GM12878 (cell line): Measurements from ENCODE around the gene KBTBD4.

Experiments used
- CEBPB ChIP-seq, 2 experiments: fragments of 150-350 bp in 1 of 2; IDR thresholded peaks; 2 replicates each; pipeline ENCODE4 v1.6.1; 2012 to 2014; ENCODE audit warnings: low read depth in 2 of 2, low read length in 2 of 2, borderline replicate concordance in 1 of 2, inconsistent platforms in 1 of 2
- EP300 ChIP-seq, 2 experiments: fragments of 150-350 bp in 1 of 2; IDR thresholded peaks; 2 replicates each; pipeline ENCODE4 v1.6.1; 2011 to 2012; ENCODE audit warnings: low read depth in 2 of 2, low read length in 2 of 2, borderline replicate concordance in 1 of 2, improper control_type of control experiment in 1 of 2, inconsistent platforms in 1 of 2; ENCODE audit not compliant: control insufficient read depth in 1 of 2
- JUNB ChIP-seq: IDR thresholded peaks from 2 replicates; pipeline ENCODE4 v1.6.1; 2016; ENCODE audit warnings: antibody characterized with exemption, mild to moderate bottlenecking
- NFIC ChIP-seq: IDR thresholded peaks from 2 replicates; pipeline ENCODE4 v1.6.1; 2012; ENCODE audit warnings: low read depth, mild to moderate bottlenecking, inconsistent platforms, low read length, moderate library complexity
- POLR2AphosphoS2 ChIP-seq: IDR thresholded peaks from 2 replicates; pipeline ENCODE4 v1.6.1; 2011; ENCODE audit warnings: low read depth, mild to moderate bottlenecking, low read length, improper control_type of control experiment, moderate library complexity
- SP1 ChIP-seq: IDR thresholded peaks from one replicate; pipeline ENCODE4 v1.6.1; 2011; ENCODE audit warnings: low read depth, low read length
- SPI1 ChIP-seq: IDR thresholded peaks from 2 replicates; pipeline ENCODE4 v1.6.1; 2011; ENCODE audit warnings: low read depth, mild to moderate bottlenecking, low read length, moderate library complexity, borderline replicate concordance; ENCODE audit not compliant: insufficient read depth
- SREBF1 ChIP-seq: IDR thresholded peaks from 2 replicates; pipeline ENCODE4 v1.6.1; 2012; ENCODE audit warnings: mild to moderate bottlenecking, low read length
- SUZ12 ChIP-seq: fragments of 200-600 bp; sonication (generic); IDR thresholded peaks from one replicate; pipeline ENCODE4 v1.6.1; 2018; ENCODE audit warnings: antibody characterized with exemption, mild to moderate bottlenecking; ENCODE audit not compliant: unreplicated experiment
- TF ChIP-seq, protein P1 (sequence below), 3 experiments: IDR thresholded peaks in 2 of 3; conservative IDR thresholded peaks in 1 of 3; 2 replicates each; pipeline ENCODE4 v1.5.1; 2011; ENCODE audit warnings: low read depth in 3 of 3, low read length in 3 of 3, mild to moderate bottlenecking in 3 of 3, control low read depth in 2 of 3, moderate library complexity in 2 of 3, inconsistent platforms in 1 of 3, mixed read lengths in 1 of 3; ENCODE audit not compliant: control insufficient read depth in 2 of 3, insufficient read depth in 1 of 3; ENCODE audit errors: extremely low read depth in 1 of 3
- TF ChIP-seq, protein P2 (sequence below): fragments of 450-650 bp; IDR thresholded peaks from 2 replicates; pipeline ENCODE4 v1.6.1; 2016; ENCODE audit warnings: mild to moderate bottlenecking, moderate library complexity, borderline replicate concordance

DNA sequence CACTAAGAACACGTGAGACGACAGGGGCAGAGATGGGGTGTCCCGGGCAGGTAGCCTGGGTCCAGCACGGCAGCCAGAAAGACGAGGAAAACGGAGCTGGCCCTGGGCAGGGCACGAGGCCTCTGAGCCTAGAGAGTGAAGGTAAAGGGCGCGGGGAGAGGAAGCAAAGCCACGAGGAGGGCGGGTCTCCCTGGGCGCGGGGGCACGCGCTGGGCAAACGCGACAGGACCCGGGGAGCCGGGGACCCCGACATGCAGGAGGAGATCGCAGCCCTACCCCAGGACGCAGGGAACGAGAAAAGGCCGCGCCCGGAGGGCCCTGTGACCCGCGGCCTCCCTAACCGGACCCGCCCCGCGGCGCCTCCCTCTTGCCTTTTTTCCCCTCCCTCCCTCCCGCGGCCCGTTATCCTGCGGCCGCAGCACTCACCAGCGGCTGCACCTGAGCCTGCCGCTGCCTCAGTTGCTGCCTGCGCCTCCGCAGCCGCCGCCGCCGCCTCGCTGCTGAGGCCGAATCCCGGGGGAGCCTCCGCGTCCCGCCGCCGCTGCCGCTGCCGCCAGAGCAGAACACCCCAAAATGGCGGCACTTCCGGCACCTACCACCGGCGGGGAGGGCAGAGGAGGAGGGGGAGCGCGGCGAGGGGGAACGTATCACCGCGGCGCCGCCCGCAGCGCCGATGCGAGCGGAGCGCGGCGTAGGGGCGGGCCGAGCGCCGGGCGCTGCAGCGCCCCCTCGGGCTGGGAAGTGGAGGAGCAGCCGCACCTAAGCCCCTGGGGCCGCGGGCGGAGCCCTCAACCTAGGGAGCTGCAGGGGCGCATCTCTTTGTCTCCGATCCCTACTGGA, 26.0 kb downstream of the KBTBD4 start, which contains the start of gene CELF1:
- no peak; the same call in 1 of the 2 replicates for TF ChIP-seq SPI1
- TF ChIP-seq, protein P1, sequence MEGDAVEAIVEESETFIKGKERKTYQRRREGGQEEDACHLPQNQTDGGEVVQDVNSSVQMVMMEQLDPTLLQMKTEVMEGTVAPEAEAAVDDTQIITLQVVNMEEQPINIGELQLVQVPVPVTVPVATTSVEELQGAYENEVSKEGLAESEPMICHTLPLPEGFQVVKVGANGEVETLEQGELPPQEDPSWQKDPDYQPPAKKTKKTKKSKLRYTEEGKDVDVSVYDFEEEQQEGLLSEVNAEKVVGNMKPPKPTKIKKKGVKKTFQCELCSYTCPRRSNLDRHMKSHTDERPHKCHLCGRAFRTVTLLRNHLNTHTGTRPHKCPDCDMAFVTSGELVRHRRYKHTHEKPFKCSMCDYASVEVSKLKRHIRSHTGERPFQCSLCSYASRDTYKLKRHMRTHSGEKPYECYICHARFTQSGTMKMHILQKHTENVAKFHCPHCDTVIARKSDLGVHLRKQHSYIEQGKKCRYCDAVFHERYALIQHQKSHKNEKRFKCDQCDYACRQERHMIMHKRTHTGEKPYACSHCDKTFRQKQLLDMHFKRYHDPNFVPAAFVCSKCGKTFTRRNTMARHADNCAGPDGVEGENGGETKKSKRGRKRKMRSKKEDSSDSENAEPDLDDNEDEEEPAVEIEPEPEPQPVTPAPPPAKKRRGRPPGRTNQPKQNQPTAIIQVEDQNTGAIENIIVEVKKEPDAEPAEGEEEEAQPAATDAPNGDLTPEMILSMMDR (IDR thresholded peaks at IDR 0.05 in 2 of 3, conservative IDR thresholded peaks at IDR 0.05 in 1 of 3; ENCODE audit: control insufficient read depth in 2 of 3, extremely low read depth in 1 of 3, insufficient read depth in 1 of 3, low read depth in 3 of 3, low read length in 3 of 3) = peak; percentile 75 to 95 (median 90); a peak in 5 of 6 replicates
- TF ChIP-seq JUNB = no peak
- TF ChIP-seq EP300 (IDR thresholded peaks at IDR 0.05; ENCODE audit: borderline replicate concordance in 1 of 2, control insufficient read depth in 1 of 2, low read depth in 2 of 2, low read length in 2 of 2) = no peak
- no peak for TF ChIP-seq NFIC
- peak; percentile 78; the same call in 1 of the 2 replicates for TF ChIP-seq POLR2AphosphoS2
- peak; percentile 77 for TF ChIP-seq SP1
- TF ChIP-seq SUZ12 = no peak
- TF ChIP-seq CEBPB (IDR thresholded peaks at IDR 0.05; ENCODE audit: borderline replicate concordance in 1 of 2, low read depth in 2 of 2, low read length in 2 of 2) = no peak
- no peak for TF ChIP-seq SREBF1
- TF ChIP-seq, protein P2, sequence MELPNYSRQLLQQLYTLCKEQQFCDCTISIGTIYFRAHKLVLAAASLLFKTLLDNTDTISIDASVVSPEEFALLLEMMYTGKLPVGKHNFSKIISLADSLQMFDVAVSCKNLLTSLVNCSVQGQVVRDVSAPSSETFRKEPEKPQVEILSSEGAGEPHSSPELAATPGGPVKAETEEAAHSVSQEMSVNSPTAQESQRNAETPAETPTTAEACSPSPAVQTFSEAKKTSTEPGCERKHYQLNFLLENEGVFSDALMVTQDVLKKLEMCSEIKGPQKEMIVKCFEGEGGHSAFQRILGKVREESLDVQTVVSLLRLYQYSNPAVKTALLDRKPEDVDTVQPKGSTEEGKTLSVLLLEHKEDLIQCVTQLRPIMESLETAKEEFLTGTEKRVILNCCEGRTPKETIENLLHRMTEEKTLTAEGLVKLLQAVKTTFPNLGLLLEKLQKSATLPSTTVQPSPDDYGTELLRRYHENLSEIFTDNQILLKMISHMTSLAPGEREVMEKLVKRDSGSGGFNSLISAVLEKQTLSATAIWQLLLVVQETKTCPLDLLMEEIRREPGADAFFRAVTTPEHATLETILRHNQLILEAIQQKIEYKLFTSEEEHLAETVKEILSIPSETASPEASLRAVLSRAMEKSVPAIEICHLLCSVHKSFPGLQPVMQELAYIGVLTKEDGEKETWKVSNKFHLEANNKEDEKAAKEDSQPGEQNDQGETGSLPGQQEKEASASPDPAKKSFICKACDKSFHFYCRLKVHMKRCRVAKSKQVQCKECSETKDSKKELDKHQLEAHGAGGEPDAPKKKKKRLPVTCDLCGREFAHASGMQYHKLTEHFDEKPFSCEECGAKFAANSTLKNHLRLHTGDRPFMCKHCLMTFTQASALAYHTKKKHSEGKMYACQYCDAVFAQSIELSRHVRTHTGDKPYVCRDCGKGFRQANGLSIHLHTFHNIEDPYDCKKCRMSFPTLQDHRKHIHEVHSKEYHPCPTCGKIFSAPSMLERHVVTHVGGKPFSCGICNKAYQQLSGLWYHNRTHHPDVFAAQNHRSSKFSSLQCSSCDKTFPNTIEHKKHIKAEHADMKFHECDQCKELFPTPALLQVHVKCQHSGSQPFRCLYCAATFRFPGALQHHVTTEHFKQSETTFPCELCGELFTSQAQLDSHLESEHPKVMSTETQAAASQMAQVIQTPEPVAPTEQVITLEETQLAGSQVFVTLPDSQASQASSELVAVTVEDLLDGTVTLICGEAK = no peak
